GM12875 (cell line): ENCODE measurements around the gene WHAMM.
A peak's percentile ranks its signal among the peaks of the same experiment; 100 is the strongest.

ENCODE experiments used
- H3K4me3 ChIP-seq: one replicate; pipeline ENCODE4 v1.5.1; 2011; ENCODE audit warnings: low read depth, low read length, control low read depth
- TF ChIP-seq, protein P1 (sequence below): IDR thresholded peaks from 2 replicates; pipeline ENCODE4 v1.5.1; 2011; ENCODE audit warnings: low read depth, mild to moderate bottlenecking, control low read depth, inconsistent platforms, low read length, moderate library complexity, borderline replicate concordance; ENCODE audit not compliant: insufficient read depth

Gene WHAMM

DNA sequence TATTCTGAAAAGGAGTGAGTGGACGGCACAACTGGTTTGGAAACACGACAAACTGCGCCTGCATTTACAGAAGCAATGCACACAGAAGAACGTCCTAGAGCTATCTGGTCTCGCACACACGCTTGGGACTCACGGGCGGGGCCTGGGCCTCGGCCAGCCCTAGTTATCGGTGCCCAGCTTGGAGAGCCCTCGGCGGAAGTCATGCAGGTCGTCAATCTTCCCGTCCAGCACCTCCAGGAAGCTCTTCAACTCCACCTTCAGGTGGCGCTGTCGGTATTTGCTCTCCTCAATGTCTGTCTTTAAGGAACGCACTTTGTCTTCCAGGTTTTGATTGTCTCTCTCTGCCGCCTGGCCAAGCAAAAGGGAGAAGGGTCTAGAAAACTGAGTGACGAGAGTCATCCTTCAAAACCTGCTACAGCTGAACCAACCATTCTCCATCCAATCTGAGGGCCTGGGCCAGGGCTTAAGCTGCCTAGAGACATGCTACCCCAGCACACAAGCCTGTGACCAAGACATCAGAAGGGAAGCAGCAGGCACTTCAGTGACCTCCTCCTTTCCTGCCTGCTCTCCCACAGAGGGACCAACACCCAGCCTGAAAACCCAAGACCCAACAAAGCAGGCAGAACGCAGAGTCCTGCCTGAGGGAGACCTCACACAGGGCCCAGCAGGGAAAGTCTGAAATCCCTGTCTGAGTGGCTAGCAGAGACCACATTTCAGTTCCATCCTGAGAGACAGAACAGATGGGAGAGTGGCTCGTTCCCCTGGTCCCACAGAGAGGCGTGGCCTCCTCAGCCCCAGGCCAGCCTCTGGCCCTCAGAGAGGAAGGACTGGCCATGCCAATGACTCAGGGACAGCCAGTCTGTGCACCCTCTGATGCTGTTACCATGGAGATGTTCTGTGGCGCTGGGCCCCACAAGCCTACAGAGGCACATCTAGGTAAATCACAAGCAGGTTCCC lies 40.4 kb downstream of the WHAMM start:
- no peak overlapping the region for H3K4me3 ChIP-seq
- TF ChIP-seq, protein P1, sequence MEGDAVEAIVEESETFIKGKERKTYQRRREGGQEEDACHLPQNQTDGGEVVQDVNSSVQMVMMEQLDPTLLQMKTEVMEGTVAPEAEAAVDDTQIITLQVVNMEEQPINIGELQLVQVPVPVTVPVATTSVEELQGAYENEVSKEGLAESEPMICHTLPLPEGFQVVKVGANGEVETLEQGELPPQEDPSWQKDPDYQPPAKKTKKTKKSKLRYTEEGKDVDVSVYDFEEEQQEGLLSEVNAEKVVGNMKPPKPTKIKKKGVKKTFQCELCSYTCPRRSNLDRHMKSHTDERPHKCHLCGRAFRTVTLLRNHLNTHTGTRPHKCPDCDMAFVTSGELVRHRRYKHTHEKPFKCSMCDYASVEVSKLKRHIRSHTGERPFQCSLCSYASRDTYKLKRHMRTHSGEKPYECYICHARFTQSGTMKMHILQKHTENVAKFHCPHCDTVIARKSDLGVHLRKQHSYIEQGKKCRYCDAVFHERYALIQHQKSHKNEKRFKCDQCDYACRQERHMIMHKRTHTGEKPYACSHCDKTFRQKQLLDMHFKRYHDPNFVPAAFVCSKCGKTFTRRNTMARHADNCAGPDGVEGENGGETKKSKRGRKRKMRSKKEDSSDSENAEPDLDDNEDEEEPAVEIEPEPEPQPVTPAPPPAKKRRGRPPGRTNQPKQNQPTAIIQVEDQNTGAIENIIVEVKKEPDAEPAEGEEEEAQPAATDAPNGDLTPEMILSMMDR = peak; percentile 74

DNA sequence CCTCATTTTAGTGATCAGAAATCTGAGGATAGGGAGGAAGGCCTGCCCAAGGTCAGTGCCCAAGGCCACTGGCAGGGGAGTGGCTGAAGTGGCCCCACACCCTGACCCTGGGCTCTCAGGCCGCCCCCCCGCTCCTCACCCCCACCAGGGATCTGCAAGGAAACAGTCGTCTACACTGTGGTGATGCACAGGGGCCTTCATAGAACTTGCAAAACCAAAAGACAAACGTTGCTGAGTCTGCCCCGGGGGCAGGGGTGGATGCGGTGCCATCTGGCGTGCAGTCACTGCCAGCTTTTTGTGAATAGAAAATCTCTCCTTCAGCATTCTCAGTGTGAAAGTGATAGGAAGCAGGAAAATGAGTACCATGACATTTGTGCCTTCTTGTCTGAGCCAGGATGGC lies 41.3 kb downstream of the WHAMM start:
- TF ChIP-seq, protein P1 = no peak
- H3K4me3 ChIP-seq = no peak overlapping the region

- TF ChIP-seq, protein P1 = no peak
Observed at GRCh38 chr15:82851306-82851850, 42.0 kb downstream of the WHAMM start.

DNA sequence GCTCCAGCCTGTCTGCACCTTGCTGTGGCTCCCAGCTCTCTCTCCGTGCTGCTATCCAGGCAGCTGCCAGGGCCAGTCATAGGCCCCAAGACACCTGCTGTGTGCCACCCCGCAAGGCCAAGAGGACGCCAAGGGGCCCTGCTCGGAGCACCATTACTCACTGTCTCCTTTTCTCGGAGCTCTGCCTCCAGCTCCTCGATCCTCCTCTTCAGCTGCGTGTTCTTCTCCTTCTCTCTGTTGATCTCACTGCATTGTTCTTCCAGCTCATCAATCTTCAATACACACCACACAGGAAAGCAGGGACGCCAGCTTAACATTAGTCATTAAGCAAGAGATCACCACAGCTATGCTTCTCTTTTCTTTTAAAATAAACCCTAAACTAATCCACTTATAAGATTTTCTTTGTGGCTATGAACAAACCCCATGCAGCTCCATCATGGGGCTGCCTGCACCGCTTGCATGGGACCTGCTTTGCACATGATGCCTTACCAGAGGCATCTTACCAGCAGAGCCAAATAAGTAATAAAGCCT lies 42.6 kb downstream of the WHAMM start:
- no peak overlapping the region for H3K4me3 ChIP-seq
- TF ChIP-seq, protein P1 = no peak

More at GRCh38 chr15:82851306-82851850, 42.0 kb downstream of the WHAMM start:
- no peak overlapping the region for H3K4me3 ChIP-seq

DNA sequence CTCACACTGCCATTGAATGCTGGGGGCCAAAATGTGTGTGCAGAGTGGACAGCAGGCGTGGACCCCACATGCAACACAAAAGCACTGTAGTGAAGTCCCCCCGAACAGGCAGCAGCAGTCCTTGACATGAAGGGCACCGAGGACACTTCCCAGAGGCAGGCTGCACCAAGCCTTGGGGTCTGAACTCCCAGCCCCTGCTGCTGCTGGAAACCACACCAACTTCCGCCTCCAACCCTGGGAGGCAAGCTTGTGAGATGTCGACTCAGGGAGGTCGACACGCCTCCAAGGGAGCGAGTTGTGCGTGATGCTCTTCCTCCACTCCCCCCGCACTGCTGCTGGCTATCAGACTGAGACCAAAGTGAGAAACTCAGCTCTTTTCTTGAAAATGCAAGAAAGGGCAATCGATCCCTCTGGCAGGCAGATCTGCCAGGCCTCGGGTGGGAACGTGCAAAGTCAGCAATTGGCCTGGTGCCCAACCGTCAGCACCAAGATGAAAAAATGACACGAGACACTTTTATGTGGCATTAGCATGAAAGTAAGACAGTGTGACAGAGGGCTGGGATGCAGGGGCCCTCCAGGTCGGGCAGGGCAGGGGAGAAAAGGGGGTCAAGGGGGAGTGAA lies 43.6 kb downstream of the WHAMM start:
- H3K4me3 ChIP-seq = no peak overlapping the region
- TF ChIP-seq, protein P1 = no peak

DNA sequence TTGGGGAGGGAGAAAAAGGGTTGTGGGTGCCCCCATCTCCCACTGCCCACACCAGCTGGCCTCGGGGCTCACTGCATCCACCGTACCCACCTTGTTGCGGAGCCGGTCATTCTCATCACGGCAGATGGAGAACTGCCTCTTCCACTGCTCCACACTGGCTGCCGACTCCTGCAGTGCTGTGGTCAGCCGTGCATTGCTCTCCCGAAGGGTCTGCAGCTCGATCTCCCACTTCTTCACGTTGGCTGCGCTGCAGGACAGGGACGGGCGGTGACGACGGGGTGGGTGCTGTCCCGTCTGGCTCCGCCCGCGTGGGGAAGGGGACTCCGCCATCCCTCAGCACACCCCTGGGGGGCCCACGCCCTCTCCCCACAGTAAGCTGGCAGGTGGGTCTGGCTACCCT lies 45.1 kb downstream of the WHAMM start:
- TF ChIP-seq, protein P1 = no peak
- H3K4me3 ChIP-seq = no peak overlapping the region
